HCT116 (cell line): Measurements from ENCODE around the gene NFKB2. TPM values are rescaled to one million over a fixed set of nuclear protein-coding genes. Genes with fewer than 3 reads are reported as not detected.

Source experiments
- ATAC-seq: fragments of 200-7000 bp; cut with Tn5 transposase; 2 replicates; pipeline ENCODE4 v1.9.1; 2020; ENCODE audit warnings: mild to moderate bottlenecking, moderate library complexity
- BruUV-seq: library from RNA; stranded (reverse); fragments of 400-500 nt; replicated peaks from 2 replicates; lab custom pipeline; 2021; lab: Mats Ljungman, UMichigan
- CTCF ChIA-PET: fragments of 300-600 bp; sonication (Branson Sonifier 250); formaldehyde crosslinking; loops from one replicate; lab custom pipeline; 2021; ENCODE audit warnings: antibody characterized with exemption; lab: Charles Lee
- POLR2A ChIA-PET: fragments of 300-600, 350-600 bp; sonication (Branson Sonifier 250); formaldehyde crosslinking; loops from one replicate; lab custom pipeline; 2021; ENCODE audit warnings: antibody characterized with exemption; lab: Charles Lee
- RAD21 ChIA-PET, 2 experiments: fragments of 300-600 bp; sonication (Branson Sonifier 250); formaldehyde crosslinking; loops; one replicate each; lab custom pipeline; 2023; ENCODE audit warnings: low total read pairs in 2 of 2; ENCODE audit not compliant: uncharacterized antibody in 2 of 2, unreplicated experiment in 2 of 2, low non-redundant PET in 1 of 2; lab: Charles Lee
- DNase-seq: peaks from one replicate; pipeline ENCODE4 v3.0.0-alpha.2; 2010; ENCODE audit warnings: low read depth, low spot score
- H2AFZ ChIP-seq: fragments of 200-600 bp; shearing (Covaris generic), sonication (generic); 2 replicates; pipeline ENCODE4 v1.6.1; 2017; ENCODE audit warnings: low read depth, mixed run types, mixed read lengths, antibody characterized with exemption, low read length; ENCODE audit not compliant: poor library complexity, severe bottlenecking
- H3K27ac ChIP-seq: 2 replicates; pipeline ENCODE4 v1.5.1; 2012; ENCODE audit warnings: low read depth, low read length
- H3K27me3 ChIP-seq: fragments of 200-600 bp; sonication (generic); 2 replicates; pipeline ENCODE4 v1.6.1; 2016; ENCODE audit warnings: mixed run types, low read length, mixed read lengths; ENCODE audit not compliant: insufficient read depth
- H3K36me3 ChIP-seq, 2 experiments: fragments of 200-500 bp in 1 of 2; fragments of 200-600 bp in 1 of 2; sonication (Bioruptor generic) in 1 of 2; sonication (generic) in 1 of 2; 2 replicates each; pipeline versions ENCODE4 v1.5.1 to v1.6.1; 2014 to 2016; ENCODE audit warnings: low read length in 2 of 2, inconsistent platforms in 1 of 2, mixed read lengths in 1 of 2, mixed run types in 1 of 2; ENCODE audit not compliant: insufficient read depth in 2 of 2, control insufficient read depth in 1 of 2
- H3K4me1 ChIP-seq, 2 experiments: fragments of 200-600 bp in 1 of 2; sonication (generic) in 1 of 2; 2 replicates each; pipeline versions ENCODE4 v1.5.1 to v1.6.1; 2012 to 2017; ENCODE audit warnings: low read length in 2 of 2, inconsistent platforms in 1 of 2, mild to moderate bottlenecking in 1 of 2, mixed read lengths in 1 of 2, mixed run types in 1 of 2, moderate library complexity in 1 of 2; ENCODE audit not compliant: insufficient read depth in 2 of 2, control insufficient read depth in 1 of 2
- H3K4me2 ChIP-seq: fragments of 200-600 bp; sonication (generic); 2 replicates; pipeline ENCODE4 v1.6.1; 2017; ENCODE audit warnings: mixed run types, low read length, mixed read lengths
- H3K4me3 ChIP-seq, 2 experiments: fragments of 200-600 bp in 1 of 2; sonication (generic) in 1 of 2; replicated peaks in 1 of 2; 2 replicates each; pipeline ENCODE4 v1.5.1; 2011 to 2016; ENCODE audit warnings: low read length in 2 of 2, control low read depth in 1 of 2, low read depth in 1 of 2, mild to moderate bottlenecking in 1 of 2, mixed read lengths in 1 of 2, mixed run types in 1 of 2
- H3K79me2 ChIP-seq: fragments of 200-600 bp; sonication (generic); 2 replicates; pipeline ENCODE4 v1.6.1; 2017; ENCODE audit warnings: mild to moderate bottlenecking, mixed run types, low read length, moderate library complexity, mixed read lengths; ENCODE audit not compliant: insufficient read depth
- H3K9ac ChIP-seq: fragments of 200-600 bp; sonication (generic); 2 replicates; pipeline ENCODE4 v1.6.1; 2016; ENCODE audit warnings: low read length, mixed read lengths
- H3K9me2 ChIP-seq: fragments of 200-600 bp; sonication (generic), shearing (Covaris generic); 2 replicates; pipeline ENCODE4 v1.6.1; 2017; ENCODE audit warnings: mixed run types, mild to moderate bottlenecking, moderate library complexity; ENCODE audit not compliant: insufficient read depth
- H3K9me3 ChIP-seq, 2 experiments: fragments of 200-500 bp in 1 of 2; fragments of 200-600 bp in 1 of 2; sonication (Bioruptor generic) in 1 of 2; sonication (generic) in 1 of 2; 2 replicates each; pipeline ENCODE4 v1.6.1; 2014 to 2017; ENCODE audit warnings: low read length in 2 of 2, mixed read lengths in 2 of 2, inconsistent platforms in 1 of 2, low read depth in 1 of 2, mild to moderate bottlenecking in 1 of 2, mixed run types in 1 of 2, moderate library complexity in 1 of 2; ENCODE audit not compliant: control insufficient read depth in 1 of 2, insufficient read depth in 1 of 2
- H4K20me1 ChIP-seq: fragments of 200-600 bp; sonication (generic), shearing (Covaris generic); 2 replicates; pipeline ENCODE4 v1.6.1; 2017; ENCODE audit warnings: mixed run types, mild to moderate bottlenecking, moderate library complexity; ENCODE audit not compliant: insufficient read depth
- EGR1 ChIP-seq: IDR thresholded peaks from 2 replicates; pipeline ENCODE4 v1.6.1; 2012; ENCODE audit warnings: low read depth
- ELF1 ChIP-seq: IDR thresholded peaks from 2 replicates; pipeline ENCODE4 v1.6.1; 2012; ENCODE audit warnings: low read depth, borderline replicate concordance
- POLR2A ChIP-seq: IDR thresholded peaks from 2 replicates; pipeline ENCODE4 v1.7.0; 2011; ENCODE audit warnings: borderline replicate concordance; ENCODE audit not compliant: insufficient read depth, insufficient read length; ENCODE audit errors: extremely low read depth
- RAD21 ChIP-seq: IDR thresholded peaks from 2 replicates; pipeline ENCODE4 v1.6.1; 2012; ENCODE audit warnings: low read depth, mild to moderate bottlenecking
- YY1 ChIP-seq: IDR thresholded peaks from 2 replicates; pipeline ENCODE4 v1.6.1; 2011; ENCODE audit warnings: low read length, low read depth, moderate library complexity, mild to moderate bottlenecking; ENCODE audit not compliant: insufficient replicate concordance; ENCODE audit errors: extremely low read depth
- intact Hi-C: fragments of 100-400 bp; cut with micrococcal nuclease; formaldehyde crosslinking; loops from 2 replicates; pipeline ENCODE4 v1.10.0; 2022
- total RNA-seq: library from RNA; stranded (reverse); gene quantifications from one replicate; pipeline ENCODE4 v1.2.1, GENCODE V29; 2021; ENCODE audit not compliant: unreplicated experiment
- TF ChIP-seq, protein P1 (sequence below): IDR thresholded peaks from 2 replicates; pipeline ENCODE4 v1.6.1; 2012
- TF ChIP-seq, protein P2 (sequence below), 3 experiments: fragments of 200-600 bp in 1 of 3; sonication (generic) in 1 of 3; IDR thresholded peaks in 2 of 3; conservative IDR thresholded peaks in 1 of 3; 2 replicates each; pipeline ENCODE4 v1.5.1; 2012 to 2017; ENCODE audit warnings: low read depth in 2 of 3, low read length in 2 of 3, antibody characterized with exemption in 1 of 3, borderline replicate concordance in 1 of 3, control low read depth in 1 of 3, mild to moderate bottlenecking in 1 of 3, mixed read lengths in 1 of 3, mixed run types in 1 of 3, moderate library complexity in 1 of 3; ENCODE audit not compliant: insufficient read depth in 1 of 3

The NFKB2 gene
- total RNA-seq, 1 experiment from 2014 or later = 115 TPM

DNA sequence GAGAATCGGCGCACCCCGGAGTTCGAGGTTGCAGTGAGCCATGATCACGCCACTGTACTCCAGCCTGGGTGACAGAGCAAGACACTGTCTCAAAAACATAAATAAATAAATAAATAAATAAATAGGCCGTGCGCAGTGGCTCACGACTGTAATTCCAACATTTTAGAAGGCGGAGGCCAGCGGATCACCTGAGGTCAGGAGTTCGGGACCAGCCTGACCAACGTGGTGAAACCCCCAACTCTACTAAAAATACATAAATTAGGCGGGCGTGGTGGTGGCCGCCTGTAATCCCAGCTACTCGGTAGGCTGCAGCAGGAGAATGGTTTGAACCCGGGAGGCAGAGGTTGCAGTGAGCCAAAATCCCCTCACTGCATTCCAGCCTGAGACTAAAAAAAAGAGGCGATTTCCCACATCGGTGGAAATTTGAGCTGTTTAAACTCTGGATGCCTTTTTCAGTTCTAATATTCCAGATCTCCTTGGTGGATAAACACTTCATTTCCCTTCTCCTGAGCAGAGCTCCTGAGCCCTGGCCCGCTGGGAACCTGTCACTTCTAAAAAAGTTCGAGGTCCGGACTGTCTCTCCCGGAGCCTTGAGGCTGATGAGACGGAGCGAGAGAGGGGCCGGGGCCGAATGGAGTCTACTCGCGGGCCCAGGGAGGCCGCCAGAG is 2.0 kb upstream of the NFKB2 start:
- Histone ChIP-seq H3K9me3 (no peaks in the 10 kb centered on the region), H4K20me1 (no peaks in the 10 kb centered on the region), H3K36me3 (peaks cover 6 to 11% of the 10 kb centered on the region in 2 experiments; a peak in 3 of 4 replicates), H3K9ac (peak overlapping the region; percentile 91), H3K79me2 (peaks cover 13% of the 10 kb centered on the region; the same call in 1 of the 2 replicates), H3K4me2 (peak overlapping the region; percentile 99), H3K27ac (peak overlapping the region; percentile 77), H3K27me3 (no peaks in the 10 kb centered on the region), H3K4me3 (peak overlapping the region; percentile 75 to 92), H2AFZ (peak overlapping the region; percentile 1), H3K9me2 (no peaks in the 10 kb centered on the region), H3K4me1 (peaks cover 13 to 51% of the 10 kb centered on the region in 2 experiments)
- intact Hi-C loops = loop anchor here (1.0 to 2.0 kb wide), 7 partner anchors 29 to 225 kb away; partner anchors contain the start of genes ACTR1A and C10orf95
- TF ChIP-seq POLR2A = peak; percentile 6
- no peak for TF ChIP-seq EGR1
- TF ChIP-seq YY1 = peak; percentile 82
- TF ChIP-seq, protein P1, sequence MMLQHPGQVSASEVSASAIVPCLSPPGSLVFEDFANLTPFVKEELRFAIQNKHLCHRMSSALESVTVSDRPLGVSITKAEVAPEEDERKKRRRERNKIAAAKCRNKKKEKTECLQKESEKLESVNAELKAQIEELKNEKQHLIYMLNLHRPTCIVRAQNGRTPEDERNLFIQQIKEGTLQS = no peak
- TF ChIP-seq, protein P2, sequence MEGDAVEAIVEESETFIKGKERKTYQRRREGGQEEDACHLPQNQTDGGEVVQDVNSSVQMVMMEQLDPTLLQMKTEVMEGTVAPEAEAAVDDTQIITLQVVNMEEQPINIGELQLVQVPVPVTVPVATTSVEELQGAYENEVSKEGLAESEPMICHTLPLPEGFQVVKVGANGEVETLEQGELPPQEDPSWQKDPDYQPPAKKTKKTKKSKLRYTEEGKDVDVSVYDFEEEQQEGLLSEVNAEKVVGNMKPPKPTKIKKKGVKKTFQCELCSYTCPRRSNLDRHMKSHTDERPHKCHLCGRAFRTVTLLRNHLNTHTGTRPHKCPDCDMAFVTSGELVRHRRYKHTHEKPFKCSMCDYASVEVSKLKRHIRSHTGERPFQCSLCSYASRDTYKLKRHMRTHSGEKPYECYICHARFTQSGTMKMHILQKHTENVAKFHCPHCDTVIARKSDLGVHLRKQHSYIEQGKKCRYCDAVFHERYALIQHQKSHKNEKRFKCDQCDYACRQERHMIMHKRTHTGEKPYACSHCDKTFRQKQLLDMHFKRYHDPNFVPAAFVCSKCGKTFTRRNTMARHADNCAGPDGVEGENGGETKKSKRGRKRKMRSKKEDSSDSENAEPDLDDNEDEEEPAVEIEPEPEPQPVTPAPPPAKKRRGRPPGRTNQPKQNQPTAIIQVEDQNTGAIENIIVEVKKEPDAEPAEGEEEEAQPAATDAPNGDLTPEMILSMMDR (IDR thresholded peaks at IDR 0.05 in 2 of 3, conservative IDR thresholded peaks at IDR 0.05 in 1 of 3; ENCODE audit: borderline replicate concordance in 1 of 3, insufficient read depth in 1 of 3, low read depth in 2 of 3, low read length in 2 of 3) = peak in 2 of 3 experiments; percentile 98; a peak in 4 of 6 replicates
- TF ChIP-seq RAD21 = no peak
- no peak for TF ChIP-seq ELF1
- ATAC-seq (peak; percentile 76), DNase-seq (no peak)
- ChIA-PET RAD21 (interaction anchor here in 1 of 2 experiments (2.2 kb wide), 1 partner anchor 28 kb away, joined by 7 read pairs; the partner anchor contains the start of gene FBXL15), CTCF (interaction anchor here (0.7 to 9.3 kb wide), 12 partner anchors 8 to 224 kb away, joined by 3 to 154 read pairs (median 18); partner anchors contain the start of genes ELOVL3 and FBXL15), POLR2A (interaction anchor here (0.9 to 2.8 kb wide), 3 partner anchors 28 to 162 kb away, joined by 3 to 10 read pairs (median 9); no protein-coding TSS in a partner anchor)
- BruUV-seq = TSS peak; percentile 80
